ENCODE measurements around the gene PSAT1. TPM values are rescaled to one million over a fixed set of nuclear protein-coding genes. Genes with fewer than 3 reads are reported as not detected.

Gene PSAT1
- 9.0 and 71.5 TPM in 2 replicates for total RNA-seq

DNA sequence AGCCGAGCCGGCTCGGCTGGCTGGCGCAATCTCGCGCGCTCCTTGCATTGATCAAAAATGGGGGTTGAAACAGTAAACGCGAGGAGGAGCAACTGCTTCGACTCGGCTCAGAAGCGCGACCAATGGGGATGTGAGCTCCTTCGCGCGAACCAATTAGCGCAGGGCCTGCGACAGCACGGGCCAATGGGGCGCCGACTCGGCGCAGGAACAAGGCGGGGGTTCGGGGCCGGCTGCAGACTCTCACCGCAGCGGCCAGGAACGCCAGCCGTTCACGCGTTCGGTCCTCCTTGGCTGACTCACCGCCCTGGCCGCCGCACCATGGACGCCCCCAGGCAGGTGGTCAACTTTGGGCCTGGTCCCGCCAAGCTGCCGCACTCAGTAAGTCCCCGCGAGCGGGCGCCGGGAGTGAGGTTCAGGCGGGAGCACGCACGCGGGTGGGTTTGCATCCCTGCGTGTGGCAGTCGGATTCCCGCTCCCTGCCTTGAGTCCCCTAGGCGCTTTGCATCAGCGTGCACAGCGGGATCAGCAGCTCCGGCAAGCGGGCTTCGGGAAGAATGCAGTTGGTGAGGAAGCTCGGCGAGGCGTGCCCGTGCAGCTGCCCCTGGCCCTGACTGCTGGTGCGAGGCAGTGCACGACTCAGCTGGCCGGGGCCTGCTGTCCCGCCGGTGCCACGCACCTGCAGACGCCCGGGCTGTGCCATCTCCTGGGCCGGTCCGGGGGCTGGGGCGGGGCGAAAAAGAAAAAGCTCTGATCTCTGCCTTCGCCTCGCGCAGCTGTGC is at the start of gene PSAT1:
Gene PSAT1, plus strand, starts transcription at position 233 of the 779 bp plus-strand sequence. Its CDS starts 86 bp downstream, at position 319.

Other genes starting within 250 kb of the PSAT1 start
- 9.0 and 14.3 TPM in 2 replicates for gene CEP78, start 61.0 kb upstream of the PSAT1 start, total RNA-seq

Measured in placental epithelial cell (primary cell).